DMS53 (cell line): ENCODE measurements around the gene FKBP1C.

ENCODE experiments used
- DNase-seq: peaks from one replicate; lab custom pipeline; 2025; lab: John Stamatoyannopoulos, UW

FKBP1C gene

DNA sequence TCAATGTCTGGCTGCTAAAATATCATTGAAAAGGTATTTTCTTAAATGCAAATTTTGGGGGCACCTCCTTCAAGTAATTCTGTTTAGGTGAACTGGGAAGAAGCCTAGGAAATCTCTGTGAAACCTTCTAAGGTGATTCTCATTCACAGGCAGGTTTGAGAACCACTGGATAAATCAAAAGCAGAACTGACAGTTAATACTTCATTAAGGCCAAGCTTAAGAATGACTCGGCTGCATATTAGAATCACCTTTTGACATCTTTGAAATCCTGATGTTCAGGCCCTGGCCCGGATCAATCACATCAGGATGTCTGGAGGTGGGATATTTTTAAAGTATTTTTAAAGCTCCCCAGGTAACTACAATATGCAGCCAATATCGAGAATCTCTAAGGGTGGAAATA is 50.6 kb downstream of the FKBP1C start:
- DNase-seq, result no peak
